HUES6 (cell line): ENCODE data around the gene EPS15.

Source experiments
- H3K27ac ChIP-seq: 2 replicates; pipeline ENCODE4 v1.7.0; 2013; ENCODE audit warnings: low read depth, mild to moderate bottlenecking, low read length, inconsistent platforms
- H3K27me3 ChIP-seq: 2 replicates; pipeline ENCODE4 v1.6.1; 2013; ENCODE audit warnings: low read length; ENCODE audit not compliant: control insufficient read depth, insufficient read depth
- H3K36me3 ChIP-seq: 2 replicates; pipeline ENCODE4 v1.6.1; 2013; ENCODE audit warnings: low read length; ENCODE audit not compliant: control insufficient read depth, insufficient read depth
- H3K4me1 ChIP-seq: 2 replicates; pipeline ENCODE4 v1.6.1; 2013; ENCODE audit warnings: low read length; ENCODE audit not compliant: control insufficient read depth, insufficient read depth
- H3K4me3 ChIP-seq: 2 replicates; pipeline ENCODE4 v1.5.1; 2013; ENCODE audit warnings: low read depth, low read length
- H3K9ac ChIP-seq: one replicate; pipeline ENCODE4 v1.6.1; 2013; ENCODE audit warnings: mild to moderate bottlenecking, low read length
- H3K9me3 ChIP-seq: 2 replicates; pipeline ENCODE4 v1.6.1; 2013; ENCODE audit warnings: low read depth, low read length; ENCODE audit not compliant: control insufficient read depth, insufficient read depth

EPS15 gene

DNA sequence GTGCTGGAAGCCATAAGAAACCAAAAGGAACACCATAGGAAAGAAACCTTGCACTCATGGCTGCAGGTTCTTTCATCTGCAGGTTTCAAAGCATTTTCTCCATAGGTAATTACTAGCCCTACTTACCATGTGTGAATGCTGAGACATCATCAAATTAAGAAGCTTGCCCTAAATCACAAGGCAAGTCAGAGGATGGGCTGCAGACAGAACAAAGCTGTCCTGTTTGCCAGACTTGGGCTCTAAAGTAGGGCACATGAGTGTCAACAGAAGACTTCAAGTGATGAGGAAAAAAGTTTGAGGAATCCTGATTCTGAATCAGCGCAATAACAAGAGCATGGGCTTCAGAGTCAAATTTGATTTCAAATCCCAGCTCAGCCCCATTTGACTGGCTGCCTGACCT is 5.8 kb upstream of the EPS15 start:
- 0 out of 2 replicates have a peak, but pooled peaks cover 3% of the 10 kb centered on the region for H3K4me1 ChIP-seq
- no peak overlapping the region for H3K9ac ChIP-seq
- H3K27me3 ChIP-seq: no peaks in the 10 kb centered on the region
- H3K4me3 ChIP-seq: no peak overlapping the region
- H3K36me3 ChIP-seq: no peaks in the 10 kb centered on the region
- H3K9me3 ChIP-seq: no peaks in the 10 kb centered on the region
- H3K27ac ChIP-seq: no peak overlapping the region

DNA sequence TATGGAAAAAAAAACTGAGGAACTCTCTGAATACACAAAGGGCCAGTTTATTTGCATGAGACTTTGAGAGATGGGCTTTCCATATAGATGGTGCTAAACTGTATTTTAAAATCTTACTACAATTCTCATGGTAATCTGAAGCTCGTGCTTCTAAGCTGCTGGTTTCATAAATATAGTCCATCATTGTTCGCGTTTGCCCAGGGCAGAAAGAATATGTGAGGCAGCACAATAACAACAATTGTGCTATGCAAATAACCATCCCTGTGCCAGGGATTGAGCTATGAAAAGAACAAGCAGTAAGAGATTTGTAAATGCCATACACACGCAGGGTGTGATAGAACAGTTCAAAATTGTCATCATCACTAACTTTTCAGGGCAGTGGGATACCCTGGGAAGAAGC is 4.9 kb upstream of the EPS15 start:
- Histone ChIP-seq H3K27me3 (no peaks in the 10 kb centered on the region), H3K4me3 (no peak overlapping the region), H3K9me3 (no peaks in the 10 kb centered on the region), H3K9ac (no peak overlapping the region), H3K4me1 (0 out of 2 replicates have a peak, but pooled peaks cover 3% of the 10 kb centered on the region), H3K36me3 (no peaks in the 10 kb centered on the region), H3K27ac (no peak overlapping the region)

DNA sequence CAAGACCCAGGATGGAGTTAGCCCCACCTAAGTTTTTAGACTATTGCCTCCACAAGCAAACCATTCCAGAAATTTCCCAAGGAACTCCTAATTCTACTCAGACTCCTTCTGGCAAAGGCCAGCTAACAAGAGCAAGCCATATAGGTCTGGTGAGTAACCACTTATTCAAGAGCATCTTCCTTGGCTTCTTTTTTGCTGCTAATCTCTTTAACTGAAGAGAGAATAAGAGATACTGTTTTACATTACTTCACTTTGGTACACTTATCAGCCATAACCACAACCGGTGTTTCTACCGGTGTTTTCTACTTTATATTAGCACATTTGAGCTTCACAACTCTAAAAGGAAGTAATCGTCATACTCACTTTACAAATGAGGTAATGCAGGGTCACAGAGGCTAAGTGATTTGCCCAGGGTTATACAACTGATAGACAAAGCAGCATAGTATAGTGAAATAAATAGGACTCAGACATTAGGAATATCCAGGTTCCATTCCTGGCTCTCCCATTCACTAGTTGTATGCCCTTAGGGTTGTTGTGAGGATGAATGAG is 1.7 kb upstream of the EPS15 start:
- H3K4me1 ChIP-seq: peaks cover 8% of the 10 kb centered on the region
- H3K4me3 ChIP-seq: no peak overlapping the region
- no peaks in the 10 kb centered on the region for H3K9me3 ChIP-seq
- no peak overlapping the region for H3K27ac ChIP-seq
- H3K36me3 ChIP-seq: no peaks in the 10 kb centered on the region
- H3K9ac ChIP-seq: no peak overlapping the region
- no peaks in the 10 kb centered on the region for H3K27me3 ChIP-seq

DNA sequence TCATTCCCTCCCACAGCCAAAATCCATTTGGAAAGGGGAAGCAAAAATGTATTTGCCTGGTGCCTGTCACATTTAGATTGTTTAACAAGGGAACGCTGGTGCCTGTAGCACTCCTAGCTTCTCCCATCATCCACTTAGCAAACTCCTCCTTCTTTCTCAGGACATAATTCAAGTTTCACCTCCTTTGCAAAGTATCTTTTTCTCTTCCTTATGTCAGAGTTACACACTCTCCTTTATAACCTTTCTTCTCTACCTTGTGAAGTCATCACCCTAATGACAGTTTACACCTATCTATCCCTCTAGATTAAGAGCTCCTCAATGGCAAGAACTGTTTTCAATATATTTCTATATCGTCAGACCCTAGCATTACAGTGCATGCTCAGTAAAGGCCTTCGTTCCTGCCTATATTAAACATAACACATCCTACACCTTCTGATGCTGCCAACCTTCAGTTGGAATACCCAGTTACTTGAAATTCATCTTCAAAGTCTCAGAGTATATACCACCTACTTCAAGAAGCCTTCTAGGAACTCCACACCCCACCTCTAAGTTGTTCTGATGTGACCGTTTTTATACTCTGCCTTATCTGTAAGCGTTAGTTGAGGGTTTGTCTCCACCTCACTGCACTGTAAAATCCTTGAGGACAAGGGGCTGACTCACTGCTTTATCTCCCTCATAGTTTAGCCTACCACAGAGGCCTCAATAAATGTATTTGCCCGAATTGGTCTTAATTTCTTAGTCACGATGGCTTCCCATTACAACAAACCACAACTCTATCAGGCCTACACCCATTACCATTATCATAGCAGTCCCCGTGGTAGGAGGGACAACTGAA is 1.0 kb upstream of the EPS15 start:
- peaks cover 8% of the 10 kb centered on the region for H3K4me1 ChIP-seq
- no peak overlapping the region for H3K4me3 ChIP-seq
- H3K9ac ChIP-seq: no peak overlapping the region
- H3K36me3 ChIP-seq: no peaks in the 10 kb centered on the region
- H3K9me3 ChIP-seq: no peaks in the 10 kb centered on the region
- H3K27ac ChIP-seq: no peak overlapping the region
- H3K27me3 ChIP-seq: no peaks in the 10 kb centered on the region

DNA sequence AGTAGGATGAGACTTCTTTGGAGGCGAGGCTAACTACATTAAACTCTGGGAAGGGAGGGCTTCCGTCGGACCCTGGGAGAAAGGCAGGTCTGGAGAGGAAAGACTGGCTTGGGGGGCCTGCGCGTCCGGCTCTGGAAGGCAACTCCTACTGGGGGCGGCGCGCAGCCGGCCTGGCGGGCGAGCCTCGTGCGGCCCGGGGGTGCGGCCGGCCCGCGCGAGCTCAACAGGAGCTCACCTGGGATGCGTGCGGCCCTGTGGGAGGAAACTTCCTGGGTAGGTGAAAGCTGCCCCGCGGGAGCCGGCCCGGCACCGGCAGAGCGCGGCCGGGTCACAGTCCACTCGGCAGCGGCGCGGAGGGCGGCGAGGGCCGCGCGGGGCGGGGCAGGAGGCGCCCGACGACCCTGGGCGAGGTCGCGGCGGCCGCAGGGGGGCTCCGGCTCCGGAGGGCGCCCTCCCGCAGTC is 449 bp downstream of the EPS15 start:
- no peaks in the 10 kb centered on the region for H3K27me3 ChIP-seq
- H3K9ac ChIP-seq: peak overlapping the region; percentile 84
- H3K4me1 ChIP-seq: peaks cover 5% of the 10 kb centered on the region
- H3K4me3 ChIP-seq: peak overlapping the region; percentile 82
- H3K27ac ChIP-seq: peak overlapping the region; percentile 60; the same call in 1 of the 2 replicates
- H3K9me3 ChIP-seq: no peaks in the 10 kb centered on the region
- H3K36me3 ChIP-seq: no peaks in the 10 kb centered on the region

DNA sequence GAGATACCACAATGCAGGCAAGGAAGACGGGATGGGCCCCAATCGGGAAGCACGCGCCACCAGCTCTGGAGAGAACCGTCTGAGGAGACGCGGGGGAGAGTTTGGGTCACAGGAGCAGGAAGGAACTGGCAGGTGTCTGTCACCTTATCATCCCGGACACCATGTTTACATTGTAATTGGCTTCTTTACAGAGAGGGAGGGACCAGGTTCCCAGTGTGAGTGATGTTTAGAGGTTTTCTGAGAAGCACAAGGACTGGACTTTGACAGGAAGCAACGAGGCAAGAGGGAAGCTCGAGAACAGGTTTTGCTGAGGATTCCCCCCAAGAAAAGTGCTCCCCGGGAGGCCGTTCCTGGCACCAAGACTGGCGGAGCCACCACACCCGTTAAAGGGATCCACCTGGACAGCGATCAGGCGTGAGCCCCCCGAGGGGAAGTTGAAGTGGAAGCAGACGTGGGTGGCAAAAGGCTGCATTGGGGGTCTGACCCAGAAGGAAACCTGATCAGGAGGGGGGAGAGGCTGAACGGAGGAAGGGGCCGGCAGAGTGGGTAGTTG is 957 bp downstream of the EPS15 start:
- no peaks in the 10 kb centered on the region for H3K27me3 ChIP-seq
- no peaks in the 10 kb centered on the region for H3K9me3 ChIP-seq
- peaks cover 5% of the 10 kb centered on the region for H3K4me1 ChIP-seq
- peak overlapping the region; percentile 84 for H3K9ac ChIP-seq
- no peak overlapping the region; the same call in 1 of the 2 replicates for H3K27ac ChIP-seq
- H3K36me3 ChIP-seq: no peaks in the 10 kb centered on the region
- H3K4me3 ChIP-seq: peak overlapping the region; percentile 82

DNA sequence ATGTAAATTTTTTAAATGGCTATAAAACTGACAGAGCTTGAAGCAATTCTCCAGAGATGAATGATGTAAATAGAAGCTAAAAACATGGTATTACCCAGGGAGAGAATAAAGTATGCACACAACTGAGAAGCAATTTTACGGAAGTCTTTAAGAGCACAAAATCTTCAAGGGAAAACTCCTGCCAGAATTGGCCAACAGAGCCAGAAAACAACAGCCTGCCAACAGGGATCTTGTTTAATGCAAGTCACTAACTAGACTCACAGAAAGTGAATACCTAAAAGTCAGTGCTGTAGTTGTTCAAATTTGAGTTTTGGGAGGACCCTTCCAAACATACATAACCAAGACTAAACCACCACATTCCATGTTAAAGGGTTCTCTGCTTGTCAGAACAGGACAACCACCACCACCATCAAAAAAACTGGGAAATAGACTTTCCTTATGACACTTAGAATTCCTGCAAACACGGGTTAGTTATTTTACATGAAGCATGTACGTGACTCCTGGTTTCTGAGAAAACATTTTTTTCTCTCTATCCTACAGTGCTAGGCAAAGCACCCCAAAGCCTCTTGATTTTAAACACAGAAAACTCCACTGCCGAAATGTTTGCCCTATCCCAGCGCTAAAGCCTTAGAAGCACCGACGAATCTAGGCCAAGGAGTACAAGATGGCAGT is 1.6 kb downstream of the EPS15 start:
- no peak overlapping the region for H3K27ac ChIP-seq
- H3K9me3 ChIP-seq: no peaks in the 10 kb centered on the region
- no peaks in the 10 kb centered on the region for H3K27me3 ChIP-seq
- no peaks in the 10 kb centered on the region for H3K36me3 ChIP-seq
- H3K4me3 ChIP-seq: peak overlapping the region; percentile 82
- peaks cover 5% of the 10 kb centered on the region for H3K4me1 ChIP-seq
- H3K9ac ChIP-seq: peak overlapping the region; percentile 84

DNA sequence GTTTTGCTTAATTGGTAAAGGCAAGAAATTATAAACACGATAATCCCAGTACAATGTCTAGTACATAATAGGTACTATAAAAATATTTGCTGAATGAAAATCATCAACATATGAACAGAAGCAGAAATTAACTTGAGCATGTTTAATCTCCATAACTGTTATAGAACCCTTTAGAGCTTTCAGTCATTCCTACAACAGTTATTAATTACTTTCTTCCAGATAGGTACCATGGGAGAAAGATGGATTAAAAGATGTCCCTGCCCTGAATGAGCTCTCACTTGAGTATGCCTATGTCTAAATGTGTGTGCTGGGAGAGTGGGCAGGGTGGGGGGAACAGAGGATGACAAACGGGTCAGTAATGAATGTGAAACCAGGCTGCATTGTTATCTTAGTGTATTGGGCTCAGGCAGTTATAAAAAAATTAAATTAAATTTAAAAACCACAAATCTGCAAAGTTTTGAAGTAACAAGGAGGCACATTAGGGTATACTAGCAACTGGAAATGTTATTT is 2.4 kb downstream of the EPS15 start:
- no peaks in the 10 kb centered on the region for H3K27me3 ChIP-seq
- H3K4me3 ChIP-seq: no peak overlapping the region
- H3K9me3 ChIP-seq: no peaks in the 10 kb centered on the region
- H3K27ac ChIP-seq: no peak overlapping the region
- peaks cover 5% of the 10 kb centered on the region for H3K4me1 ChIP-seq
- H3K9ac ChIP-seq: no peak overlapping the region
- H3K36me3 ChIP-seq: no peaks in the 10 kb centered on the region

DNA sequence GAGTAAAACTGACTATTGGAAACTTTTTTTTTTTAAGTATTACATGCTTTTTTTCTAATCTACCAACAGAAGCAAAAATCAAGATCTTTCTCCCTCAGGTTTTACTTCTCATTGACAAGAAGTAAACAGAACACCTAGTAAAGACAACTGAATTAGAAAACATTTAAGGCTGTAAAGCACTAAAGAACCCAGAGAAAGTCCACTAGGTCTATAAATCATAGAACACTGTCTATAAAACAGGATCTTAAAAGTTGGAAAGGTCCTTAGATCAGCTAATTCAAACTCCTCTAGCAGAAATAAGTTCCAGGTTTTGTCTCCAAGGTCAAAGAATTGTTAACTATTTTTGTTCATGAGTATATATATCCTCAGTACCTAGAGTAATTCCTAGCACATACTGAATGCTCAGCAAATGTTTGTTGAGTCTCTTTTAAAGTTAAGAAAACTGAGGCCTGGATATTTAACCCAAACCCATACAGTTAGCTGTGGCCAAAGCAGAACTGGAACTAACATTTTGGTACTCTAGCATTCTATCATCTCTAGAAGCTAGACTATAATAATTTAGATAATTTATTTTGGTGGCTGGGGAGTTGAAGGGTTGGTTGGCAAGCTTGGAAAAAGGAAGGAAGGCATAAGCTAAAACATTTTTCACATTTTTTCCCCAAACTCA is 3.0 kb downstream of the EPS15 start:
- no peaks in the 10 kb centered on the region for H3K36me3 ChIP-seq
- no peaks in the 10 kb centered on the region for H3K27me3 ChIP-seq
- H3K9ac ChIP-seq: no peak overlapping the region
- H3K4me1 ChIP-seq: peaks cover 5% of the 10 kb centered on the region
- no peaks in the 10 kb centered on the region for H3K9me3 ChIP-seq
- no peak overlapping the region for H3K4me3 ChIP-seq
- no peak overlapping the region for H3K27ac ChIP-seq

DNA sequence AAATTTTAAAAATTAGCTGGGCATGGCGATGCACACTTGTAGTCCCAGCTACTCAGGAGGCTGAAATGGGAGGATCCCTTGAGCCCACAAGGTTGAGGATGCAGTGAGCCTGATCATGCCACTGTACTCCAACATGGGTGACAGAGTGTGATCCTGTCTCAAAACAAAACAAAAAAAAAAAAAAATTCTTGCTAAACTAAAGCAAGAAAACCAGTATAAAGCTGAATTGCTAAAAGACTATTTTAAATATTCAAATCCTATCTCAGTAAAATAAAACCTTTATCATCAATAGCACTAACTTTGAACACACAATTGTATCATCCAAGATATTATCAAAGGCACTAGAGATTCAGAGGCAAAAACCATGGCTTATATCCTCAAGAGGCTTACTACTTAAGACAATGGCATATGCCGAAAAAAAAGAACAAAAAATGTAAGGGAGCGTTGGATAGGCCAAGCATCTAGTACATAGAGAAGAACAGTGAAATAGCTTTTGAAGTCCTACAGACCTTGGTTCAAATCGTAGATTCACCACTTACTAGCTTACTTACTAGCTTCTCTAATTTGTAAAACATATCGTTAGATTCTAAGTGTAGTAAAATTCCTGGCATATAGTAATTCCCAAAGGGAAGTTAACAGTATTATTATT is 3.6 kb downstream of the EPS15 start:
- H3K36me3 ChIP-seq: no peaks in the 10 kb centered on the region
- H3K27ac ChIP-seq: no peak overlapping the region
- H3K4me3 ChIP-seq: no peak overlapping the region
- peaks cover 5% of the 10 kb centered on the region for H3K4me1 ChIP-seq
- no peaks in the 10 kb centered on the region for H3K9me3 ChIP-seq
- H3K9ac ChIP-seq: no peak overlapping the region
- no peaks in the 10 kb centered on the region for H3K27me3 ChIP-seq
